ENCODE measurements around the gene ATG9A.

ATG9A gene

GRCh38 chr2:219252900-219253752 lies 23.7 kb upstream of the ATG9A start, which contains the start of gene TUBA4B:
TUBA4B (plus strand) TSS chr2:219253243; CDS start chr2:219253408, 165 bp downstream.
- no peak for DNase-seq

- DNase-seq: no peak
Measured at GRCh38 chr2:219252570-219252899, 23.1 kb upstream of the ATG9A start.

- DNase-seq: no peak
Measured at GRCh38 chr2:219252084-219252483, 22.6 kb upstream of the ATG9A start.

- no peak for DNase-seq
Measured at GRCh38 chr2:219251656-219252055, 22.2 kb upstream of the ATG9A start.

- DNase-seq: no peak
Measured at GRCh38 chr2:219250049-219250781, 20.8 kb upstream of the ATG9A start.

- DNase-seq: peak; percentile 23
Measured at GRCh38 chr2:219249203-219249980, 20.0 kb upstream of the ATG9A start.

GRCh38 chr2:219248845-219249202 lies 19.4 kb upstream of the ATG9A start:
- no peak for DNase-seq

GRCh38 chr2:219247678-219248642 lies 18.5 kb upstream of the ATG9A start:
- no peak for DNase-seq

GRCh38 chr2:219246559-219246958 lies 17.1 kb upstream of the ATG9A start:
- DNase-seq: no peak

- DNase-seq: no peak
Measured at GRCh38 chr2:219245899-219246230, 16.4 kb upstream of the ATG9A start.

GRCh38 chr2:219245148-219245898 lies 15.9 kb upstream of the ATG9A start, which contains the start of the genes GLB1L and STK16:
GLB1L (minus strand) TSS chr2:219245444; CDS start chr2:219243573, 1,871 bp downstream.
STK16 (plus strand) TSS chr2:219245479; CDS start chr2:219246000, 521 bp downstream.
- peak; percentile 66 for DNase-seq

- no peak for DNase-seq
Measured at GRCh38 chr2:219244789-219245147, 15.3 kb upstream of the ATG9A start.

GRCh38 chr2:219243291-219243761 lies 13.9 kb upstream of the ATG9A start:
- no peak for DNase-seq

- DNase-seq: no peak
Measured at GRCh38 chr2:219234331-219234730, 4.9 kb upstream of the ATG9A start.

- DNase-seq: no peak
Measured at GRCh38 chr2:219230059-219230540, 664 bp upstream of the ATG9A start.

- no peak for DNase-seq
Measured at GRCh38 chr2:219228911-219229304, 528 bp downstream of the ATG9A start.

- DNase-seq: no peak
Measured at GRCh38 chr2:219228041-219228910, 1.2 kb downstream of the ATG9A start.

GRCh38 chr2:219225350-219225749 lies 4.1 kb downstream of the ATG9A start:
- no peak for DNase-seq

GRCh38 chr2:219223831-219224610 lies 5.4 kb downstream of the ATG9A start:
- DNase-seq: no peak

Measured in NCI-H1105 (cell line).